ENCODE measurements around the gene PITX1. TPM values are rescaled to one million over a fixed set of nuclear protein-coding genes. Genes with fewer than 3 reads are reported as not detected.
A peak's percentile ranks its signal among the peaks of the same experiment; 100 is the strongest.

PITX1 gene
- polyA plus RNA-seq, 3 donors, result not detected

- Histone ChIP-seq H3K4me3 (replicated peaks in 1 of 3; ENCODE audit: low read depth in 2 of 3, low read length in 3 of 3) (no peak overlapping the region), H3K36me3 (replicated peaks in 1 of 2; ENCODE audit: control insufficient read depth in 1 of 2, insufficient read depth in 2 of 2, low read length in 2 of 2) (no peaks in the 10 kb centered on the region), H3K4me2 (replicated peaks; ENCODE audit: extremely low read depth, low read length, poor library complexity, severe bottlenecking) (no peak overlapping the region), H3K9ac (ENCODE audit: insufficient read depth, low read length, poor library complexity, severe bottlenecking) (no peak overlapping the region), H3K4me1 (ENCODE audit: control insufficient read depth in 1 of 2, insufficient read depth in 2 of 2, low read length in 2 of 2) (no peaks in the 10 kb centered on the region), H3K79me2 (ENCODE audit: insufficient read depth, low read length) (no peaks in the 10 kb centered on the region), H3K27me3 (ENCODE audit: control insufficient read depth in 2 of 2, insufficient read depth in 2 of 2, low read length in 2 of 2) (no peaks in the 10 kb centered on the region), H2AFZ (ENCODE audit: insufficient read depth, low read depth, low read length, poor library complexity, severe bottlenecking) (no peak overlapping the region), H4K20me1 (ENCODE audit: insufficient read depth, low read length) (no peaks in the 10 kb centered on the region), H3K27ac (ENCODE audit: low read depth in 1 of 2, low read length in 2 of 2) (no peak overlapping the region), H3K9me3 (replicated peaks in 1 of 2; ENCODE audit: control insufficient read depth in 1 of 2, insufficient read depth in 1 of 2, low read length in 2 of 2) (no peaks in the 10 kb centered on the region)
- H3K27me3 Mint-ChIP-seq (ENCODE audit: low read depth in 3 of 3), result peaks cover 4 to 6% (median 5%) of the 10 kb centered on the region in 3 donors
- DNase-seq, result no peak
- no peak for TF ChIP-seq CTCF (IDR thresholded peaks at IDR 0.05)
- H3K27ac Mint-ChIP-seq, result no peak overlapping the region
- no peaks in the 10 kb centered on the region for H3K4me1 Mint-ChIP-seq
- H3K36me3 Mint-ChIP-seq, result no peaks in the 10 kb centered on the region
- H3K4me3 Mint-ChIP-seq, result no peak overlapping the region
- intact Hi-C loops (cut with micrococcal nuclease), result no loop called here
- 92% methylated on average over 2 of the region's 5 CpGs for WGBS (ENCODE audit: insufficient coverage)
- peaks cover 0 to 2% (median 0%) of the 10 kb centered on the region in 7 donors for H3K9me3 Mint-ChIP-seq
Observed at GRCh38 chr5:135012951-135013391, 21.1 kb downstream of the PITX1 start.

GRCh38 chr5:135012033-135012588 is 21.9 kb downstream of the PITX1 start:
- no peaks in the 10 kb centered on the region for H3K36me3 ChIP-seq (replicated peaks in 1 of 2; ENCODE audit: control insufficient read depth in 1 of 2, insufficient read depth in 2 of 2, low read length in 2 of 2)
- H3K9ac ChIP-seq (ENCODE audit: insufficient read depth, low read length, poor library complexity, severe bottlenecking), result no peak overlapping the region
- peaks cover 4 to 6% (median 5%) of the 10 kb centered on the region in 3 donors for H3K27me3 Mint-ChIP-seq (ENCODE audit: low read depth in 3 of 3)
- H3K4me1 Mint-ChIP-seq, result no peaks in the 10 kb centered on the region
- peak in 1 of 3 donors; percentile 0 for DNase-seq
- no peaks in the 10 kb centered on the region for H3K9me3 ChIP-seq (replicated peaks in 1 of 2; ENCODE audit: control insufficient read depth in 1 of 2, insufficient read depth in 1 of 2, low read length in 2 of 2)
- WGBS (ENCODE audit: insufficient coverage), result 94% methylated on average over 1 of the region's 2 CpGs
- no peaks in the 10 kb centered on the region for H3K27me3 ChIP-seq (ENCODE audit: control insufficient read depth in 2 of 2, insufficient read depth in 2 of 2, low read length in 2 of 2)
- peaks cover 0 to 2% (median 0%) of the 10 kb centered on the region in 7 donors for H3K9me3 Mint-ChIP-seq
- H3K36me3 Mint-ChIP-seq, result no peaks in the 10 kb centered on the region
- no peaks in the 10 kb centered on the region for H3K79me2 ChIP-seq (ENCODE audit: insufficient read depth, low read length)
- no peaks in the 10 kb centered on the region for H3K4me1 ChIP-seq (ENCODE audit: control insufficient read depth in 1 of 2, insufficient read depth in 2 of 2, low read length in 2 of 2)
- no peaks in the 10 kb centered on the region for H4K20me1 ChIP-seq (ENCODE audit: insufficient read depth, low read length)
- TF ChIP-seq CTCF (IDR thresholded peaks at IDR 0.05), result no peak
- H3K27ac Mint-ChIP-seq, result peak overlapping the region in 1 of 7 donors; percentile 22
- no peak overlapping the region for H3K4me3 ChIP-seq (replicated peaks in 1 of 3; ENCODE audit: low read depth in 2 of 3, low read length in 3 of 3)
- H3K4me2 ChIP-seq (replicated peaks; ENCODE audit: extremely low read depth, low read length, poor library complexity, severe bottlenecking), result no peak overlapping the region
- intact Hi-C loops (cut with micrococcal nuclease), result no loop called here
- no peak overlapping the region for H2AFZ ChIP-seq (ENCODE audit: insufficient read depth, low read depth, low read length, poor library complexity, severe bottlenecking)
- no peak overlapping the region for H3K27ac ChIP-seq (ENCODE audit: low read depth in 1 of 2, low read length in 2 of 2)
- H3K4me3 Mint-ChIP-seq, result no peak overlapping the region
